ENCODE results near the gene POLD3. TPM values are rescaled to one million over a fixed set of nuclear protein-coding genes. Genes with fewer than 3 reads are reported as not detected.

Gene POLD3
- total RNA-seq, 3 donors from 2014 or later (not counting 1 experiment from before 2014, with no cell fraction given): 9.4 to 10.6 (median 9.6) TPM

DNA sequence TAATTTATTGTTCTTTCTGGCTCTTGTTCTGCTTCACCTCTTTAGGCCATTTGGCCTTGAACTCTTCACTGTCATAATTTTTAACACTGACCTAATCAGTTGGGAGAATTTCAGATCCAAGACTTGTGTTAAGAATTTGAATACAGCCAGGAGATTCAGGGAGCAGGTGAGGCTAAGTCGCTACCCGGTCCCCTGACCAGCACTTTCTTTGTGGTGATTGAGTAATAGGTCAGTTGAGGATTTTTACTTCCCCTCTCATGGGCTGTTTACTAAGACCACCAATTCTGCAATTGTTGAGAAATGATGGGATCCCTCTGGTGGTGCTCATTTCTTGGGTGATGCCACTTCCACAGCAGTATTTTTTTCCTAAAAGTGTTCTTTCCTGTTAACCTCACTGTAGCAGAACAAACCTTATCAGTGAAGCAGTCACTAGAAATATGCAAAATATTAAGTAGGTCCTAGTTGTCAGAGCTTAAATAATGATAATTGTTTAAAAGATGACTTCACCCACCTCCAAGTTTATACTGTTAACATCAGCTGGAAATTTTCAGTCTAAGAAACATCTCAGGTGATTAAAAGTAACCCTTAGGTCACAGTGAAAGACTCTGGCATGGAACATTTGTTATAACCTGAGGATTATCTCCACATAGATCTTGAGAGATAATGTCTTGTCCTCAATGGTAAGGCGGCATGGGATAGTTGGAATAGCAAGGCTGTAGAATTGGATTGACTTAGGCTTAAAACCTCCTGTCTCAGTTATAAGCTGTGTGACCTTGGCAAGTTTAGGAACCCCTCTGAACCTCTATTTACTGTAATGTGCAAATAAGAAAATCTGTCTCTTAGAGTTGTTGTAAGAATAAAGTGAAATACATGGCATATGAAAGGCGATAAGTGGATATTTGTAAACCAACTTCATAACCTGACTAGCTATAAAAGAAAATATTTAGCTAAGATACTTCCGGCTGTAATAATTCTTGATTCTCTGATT is 41.3 kb downstream of the POLD3 start:
- Mint-ChIP-seq H3K4me3 (no peak overlapping the region), H3K27me3 (ENCODE audit: low read depth in 2 of 2) (no peaks in the 10 kb centered on the region), H3K36me3 (peaks cover 6% of the 10 kb centered on the region), H3K4me1 (peaks cover 0 to 3% of the 10 kb centered on the region in 2 donors), H3K27ac (no peak overlapping the region), H3K9me3 (no peaks in the 10 kb centered on the region)
- TF ChIP-seq, protein P1, sequence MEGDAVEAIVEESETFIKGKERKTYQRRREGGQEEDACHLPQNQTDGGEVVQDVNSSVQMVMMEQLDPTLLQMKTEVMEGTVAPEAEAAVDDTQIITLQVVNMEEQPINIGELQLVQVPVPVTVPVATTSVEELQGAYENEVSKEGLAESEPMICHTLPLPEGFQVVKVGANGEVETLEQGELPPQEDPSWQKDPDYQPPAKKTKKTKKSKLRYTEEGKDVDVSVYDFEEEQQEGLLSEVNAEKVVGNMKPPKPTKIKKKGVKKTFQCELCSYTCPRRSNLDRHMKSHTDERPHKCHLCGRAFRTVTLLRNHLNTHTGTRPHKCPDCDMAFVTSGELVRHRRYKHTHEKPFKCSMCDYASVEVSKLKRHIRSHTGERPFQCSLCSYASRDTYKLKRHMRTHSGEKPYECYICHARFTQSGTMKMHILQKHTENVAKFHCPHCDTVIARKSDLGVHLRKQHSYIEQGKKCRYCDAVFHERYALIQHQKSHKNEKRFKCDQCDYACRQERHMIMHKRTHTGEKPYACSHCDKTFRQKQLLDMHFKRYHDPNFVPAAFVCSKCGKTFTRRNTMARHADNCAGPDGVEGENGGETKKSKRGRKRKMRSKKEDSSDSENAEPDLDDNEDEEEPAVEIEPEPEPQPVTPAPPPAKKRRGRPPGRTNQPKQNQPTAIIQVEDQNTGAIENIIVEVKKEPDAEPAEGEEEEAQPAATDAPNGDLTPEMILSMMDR (IDR thresholded peaks at IDR 0.05): no peak
- no peak overlapping the region for H3K27ac ChIP-seq (ENCODE audit: low read length)
- no peak overlapping the region for H3K4me3 ChIP-seq (ENCODE audit: low read length)
- intact Hi-C loops (cut with micrococcal nuclease): no loop called here
- H3K27me3 ChIP-seq (ENCODE audit: control insufficient read depth, insufficient read depth, low read length): no peaks in the 10 kb centered on the region
- peaks cover 38% of the 10 kb centered on the region for H3K36me3 ChIP-seq (ENCODE audit: control insufficient read depth, insufficient read depth, low read length)
- 100% methylated on average over 3 of the region's 5 CpGs for WGBS (ENCODE audit: insufficient coverage)
- no peaks in the 10 kb centered on the region for H3K9me3 ChIP-seq (ENCODE audit: control insufficient read depth, insufficient read depth, low read length)
- ATAC-seq: no peak
- no peaks in the 10 kb centered on the region for H3K4me1 ChIP-seq (ENCODE audit: control insufficient read depth, insufficient read depth, low read length)
- no peak for DNase-seq

- H3K4me1 ChIP-seq (ENCODE audit: control insufficient read depth, insufficient read depth, low read length): no peaks in the 10 kb centered on the region
- no peak overlapping the region for H3K27ac ChIP-seq (ENCODE audit: low read length)
- Mint-ChIP-seq H3K27me3 (ENCODE audit: low read depth in 2 of 2) (no peaks in the 10 kb centered on the region), H3K9me3 (no peaks in the 10 kb centered on the region), H3K36me3 (peaks cover 6% of the 10 kb centered on the region), H3K4me3 (no peak overlapping the region), H3K27ac (no peak overlapping the region), H3K4me1 (no peaks in the 10 kb centered on the region)
- H3K27me3 ChIP-seq (ENCODE audit: control insufficient read depth, insufficient read depth, low read length): no peaks in the 10 kb centered on the region
- H3K36me3 ChIP-seq (ENCODE audit: control insufficient read depth, insufficient read depth, low read length): peaks cover 42% of the 10 kb centered on the region
- intact Hi-C loops (cut with micrococcal nuclease): no loop called here
- DNase-seq (no peak), ATAC-seq (no peak)
- no peak overlapping the region for H3K4me3 ChIP-seq (ENCODE audit: low read length)
- TF ChIP-seq, protein P1 (IDR thresholded peaks at IDR 0.05): no peak
- no peaks in the 10 kb centered on the region for H3K9me3 ChIP-seq (ENCODE audit: control insufficient read depth, insufficient read depth, low read length)
- WGBS (ENCODE audit: insufficient coverage): 93% methylated on average over 4 of the region's 4 CpGs
These were observed 42.2 kb downstream of the POLD3 start for GRCh38 chr11:74634537-74634936.

DNA sequence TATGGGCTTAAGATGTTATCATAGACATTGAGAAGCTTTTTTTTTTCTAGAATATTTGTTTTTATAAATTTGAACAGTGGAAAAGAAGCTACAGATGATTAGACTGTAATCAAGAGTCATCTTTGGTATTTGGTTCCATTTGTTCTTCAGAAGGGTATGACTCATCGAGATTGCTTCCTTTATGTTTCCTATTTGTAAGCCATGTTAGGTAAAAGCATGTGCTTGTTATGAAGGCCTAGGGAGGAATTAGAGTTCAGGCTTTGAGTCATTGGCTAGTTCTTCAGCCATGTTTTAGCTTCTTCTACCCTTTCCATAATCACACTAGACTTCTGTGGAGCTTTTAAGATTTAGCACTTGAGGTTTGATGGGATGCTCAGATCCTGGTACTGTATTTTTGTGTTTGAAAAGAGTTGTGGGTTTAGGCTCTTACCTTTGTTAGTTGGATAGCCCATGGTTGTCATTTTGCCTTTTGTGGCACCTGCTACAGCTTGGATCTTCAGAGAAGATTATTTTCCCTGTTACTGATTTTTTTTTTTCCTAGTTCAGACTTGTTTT is 44.3 kb downstream of the POLD3 start:
- Mint-ChIP-seq H3K4me1 (no peaks in the 10 kb centered on the region), H3K27me3 (ENCODE audit: low read depth in 2 of 2) (no peaks in the 10 kb centered on the region), H3K27ac (no peak overlapping the region), H3K36me3 (peaks cover 6% of the 10 kb centered on the region), H3K9me3 (no peaks in the 10 kb centered on the region), H3K4me3 (no peak overlapping the region)
- Histone ChIP-seq H3K4me3 (ENCODE audit: low read length) (no peak overlapping the region), H3K27ac (ENCODE audit: low read length) (no peak overlapping the region), H3K36me3 (ENCODE audit: control insufficient read depth, insufficient read depth, low read length) (peaks cover 49% of the 10 kb centered on the region), H3K27me3 (ENCODE audit: control insufficient read depth, insufficient read depth, low read length) (no peaks in the 10 kb centered on the region), H3K9me3 (ENCODE audit: control insufficient read depth, insufficient read depth, low read length) (no peaks in the 10 kb centered on the region), H3K4me1 (ENCODE audit: control insufficient read depth, insufficient read depth, low read length) (no peaks in the 10 kb centered on the region)
- intact Hi-C loops (cut with micrococcal nuclease): no loop called here
- TF ChIP-seq, protein P1 (IDR thresholded peaks at IDR 0.05): no peak
- no peak for ATAC-seq
- no peak for DNase-seq
- WGBS (ENCODE audit: insufficient coverage): 86% methylated on average over 1 of the region's 1 CpG
